Right ventricle myocardium inferior (tissue), 1 donor: ENCODE data around the gene RAI1. TPM values are rescaled to one million over a fixed set of nuclear protein-coding genes. Genes with fewer than 3 reads are reported as not detected.
A peak's percentile ranks its signal among the peaks of the same experiment; 100 is the strongest.
"Not testable (repeated sequence)": the region's sequence is repeated elsewhere in the genome, so short reads cannot be mapped to it uniquely, and the experiment has no call there.

Experiments used
- ATAC-seq: fragments of 200-7000 bp; cut with Tn5 transposase; one replicate; pipeline ENCODE4 v1.9.1; 2020; ENCODE audit warnings: mild to moderate bottlenecking, moderate library complexity
- DNase-seq: peaks from one replicate; pipeline ENCODE4 v3.0.0; 2021; ENCODE audit errors: missing footprints
- intact Hi-C: fragments of 100-400 bp; cut with DNase I; formaldehyde crosslinking; loops from one replicate; pipeline ENCODE4 v1.11.0; 2022
- long read RNA-seq: library from polyadenylated mRNA; unstranded; transcript quantifications from one replicate; pipeline ENCODE4 v2.0.0, GENCODE V29; 2021
- total RNA-seq: library from RNA; stranded (reverse); fragmentation: NEBNext Ultra II Directional; extraction: Animal tissue kit (Norgen Biotek cat#: 25700); gene quantifications from one replicate; pipeline ENCODE4 v1.2.1, GENCODE V29; 2021
- donor health status: DM: no; HTN: yes; CAD: no; lungs with severe emphysema.

The RAI1 gene
- 31.9 TPM for total RNA-seq
- long read RNA-seq, partial matches to known transcripts, result 42 of 44 reads
- long read RNA-seq, other reads (novel, unspliced or antisense), result 2 of 44 reads

- peak; percentile 72 for ATAC-seq
- peak; percentile 88 for DNase-seq
- intact Hi-C loops, result loop anchor here (1.0 to 5.0 kb wide), 4 partner anchors 126 to 352 kb away; no protein-coding TSS in a partner anchor
Measured at GRCh38 chr17:17681187-17681743, at the start of gene RAI1. RAI1 (plus strand) TSS chr17:17681458; CDS start chr17:17792949, 111,491 bp downstream.

GRCh38 chr17:17632690-17633089 lies 48.6 kb upstream of the RAI1 start:
- ATAC-seq, DNase-seq, intact Hi-C loops: not testable (repeated sequence)

- intact Hi-C loops, result no loop called here
- ATAC-seq (no peak), DNase-seq (no peak)
Measured at GRCh38 chr17:17633310-17633709, 47.9 kb upstream of the RAI1 start.

GRCh38 chr17:17635126-17635525 lies 46.1 kb upstream of the RAI1 start:
- ATAC-seq (no peak), DNase-seq (no peak)
- intact Hi-C loops, result no loop called here

- ATAC-seq, DNase-seq, intact Hi-C loops: not testable (repeated sequence)
Measured at GRCh38 chr17:17635537-17636271, 45.6 kb upstream of the RAI1 start.

- intact Hi-C loops, result no loop called here
- DNase-seq (no peak), ATAC-seq (no peak)
Measured at GRCh38 chr17:17636272-17636885, 44.9 kb upstream of the RAI1 start.

- intact Hi-C loops, result no loop called here
- DNase-seq (no peak), ATAC-seq (no peak)
Measured at GRCh38 chr17:17638467-17638866, 42.8 kb upstream of the RAI1 start.

GRCh38 chr17:17639661-17640270 lies 41.5 kb upstream of the RAI1 start:
- not testable (repeated sequence) for DNase-seq
- intact Hi-C loops, result loop anchor here (5.0 kb wide), 1 partner anchor 142 kb away; the partner anchor contains the start of gene RASD1
- ATAC-seq, result peak; percentile 17

GRCh38 chr17:17641621-17642409 lies 39.4 kb upstream of the RAI1 start:
- ATAC-seq (peak; percentile 90), DNase-seq (peak; percentile 88)
- intact Hi-C loops, result loop anchor here (1.0 to 5.0 kb wide), 2 partner anchors 145 to 286 kb away; partner anchors contain the start of gene RASD1

- intact Hi-C loops, DNase-seq, ATAC-seq: not testable (repeated sequence)
Measured at GRCh38 chr17:17645148-17645547, 36.1 kb upstream of the RAI1 start.

GRCh38 chr17:17645961-17646360 lies 35.3 kb upstream of the RAI1 start:
- ATAC-seq, result no peak
- intact Hi-C loops, result no loop called here

GRCh38 chr17:17647524-17648178 lies 33.6 kb upstream of the RAI1 start:
- intact Hi-C loops, result no loop called here
- no peak for DNase-seq
- ATAC-seq, result no peak

More at GRCh38 chr17:17645961-17646360, 35.3 kb upstream of the RAI1 start:
- DNase-seq, result no peak

GRCh38 chr17:17648762-17649161 lies 32.5 kb upstream of the RAI1 start:
- ATAC-seq (no peak), DNase-seq (no peak)
- intact Hi-C loops, result no loop called here

- ATAC-seq, result no peak
- DNase-seq, result no peak
- intact Hi-C loops, result no loop called here
Measured at GRCh38 chr17:17650959-17651358, 30.3 kb upstream of the RAI1 start.

GRCh38 chr17:17653343-17653742 lies 27.9 kb upstream of the RAI1 start:
- ATAC-seq (no peak), DNase-seq (no peak)
- intact Hi-C loops, result no loop called here

- ATAC-seq (no peak), DNase-seq (no peak)
- intact Hi-C loops, result no loop called here
Measured at GRCh38 chr17:17659340-17659739, 21.9 kb upstream of the RAI1 start.

GRCh38 chr17:17661134-17661533 lies 20.1 kb upstream of the RAI1 start:
- intact Hi-C loops, result no loop called here
- no peak for ATAC-seq

GRCh38 chr17:17661834-17662385 lies 19.3 kb upstream of the RAI1 start:
- ATAC-seq (no peak), DNase-seq (no peak)
- intact Hi-C loops, result no loop called here

More at GRCh38 chr17:17661134-17661533, 20.1 kb upstream of the RAI1 start:
- DNase-seq, result no peak
